PC-3 (cell line): ENCODE results near the gene ELAPOR1. TPM values are rescaled to one million over a fixed set of nuclear protein-coding genes. Genes with fewer than 3 reads are reported as not detected.

ENCODE experiments used
- ATAC-seq: fragments of 200-7000 bp; cut with Tn5 transposase; 2 replicates; pipeline ENCODE4 v1.9.1; 2020; ENCODE audit warnings: mild to moderate bottlenecking, moderate library complexity
- BruUV-seq: library from RNA; stranded (reverse); fragments of 400-500 nt; replicated peaks from 2 replicates; lab custom pipeline; 2021; lab: Mats Ljungman, UMichigan
- CTCF ChIA-PET: fragments of 300-600 bp; sonication (Branson Sonifier 250); formaldehyde crosslinking; loops from one replicate; lab custom pipeline; 2022; ENCODE audit warnings: antibody characterized with exemption; lab: Charles Lee
- POLR2A ChIA-PET: fragments of 300-600 bp; sonication (Branson Sonifier 250); formaldehyde crosslinking; loops from one replicate; lab custom pipeline; 2022; ENCODE audit warnings: antibody characterized with exemption; ENCODE audit not compliant: unreplicated experiment; lab: Charles Lee
- DNase-seq: peaks from one replicate; pipeline ENCODE4 v3.0.0-alpha.2; 2015
- H2AFZ ChIP-seq: fragments of 300-600 bp; sonication (generic); 2 replicates; pipeline ENCODE4 v1.6.0; 2016; ENCODE audit warnings: antibody characterized with exemption, low read length
- H3F3A ChIP-seq: fragments of 300-600 bp; sonication (generic); one replicate; pipeline ENCODE4 v1.6.0; 2017; ENCODE audit warnings: antibody characterized with exemption, low read length, control low read depth, mild to moderate bottlenecking; ENCODE audit not compliant: unreplicated experiment
- H3K27ac ChIP-seq: fragments of 300-600 bp; sonication (generic); 2 replicates; pipeline ENCODE4 v1.5.1; 2016; ENCODE audit warnings: mild to moderate bottlenecking, low read length
- H3K27me3 ChIP-seq: fragments of 300-600 bp; sonication (generic); 2 replicates; pipeline ENCODE4 v1.6.1; 2016; ENCODE audit warnings: low read length, mixed read lengths
- H3K36me3 ChIP-seq: fragments of 300-600 bp; sonication (generic); 2 replicates; pipeline ENCODE4 v1.6.1; 2016; ENCODE audit warnings: low read depth, mixed run types, low read length, mixed read lengths
- H3K4me1 ChIP-seq: fragments of 300-600 bp; sonication (generic); 2 replicates; pipeline ENCODE4 v1.5.1; 2016; ENCODE audit warnings: low read length; ENCODE audit not compliant: insufficient read depth
- H3K4me2 ChIP-seq: fragments of 300-600 bp; sonication (generic); 2 replicates; pipeline ENCODE4 v1.6.0; 2016; ENCODE audit warnings: low read length
- H3K4me3 ChIP-seq: fragments of 300-600 bp; sonication (generic); 2 replicates; pipeline ENCODE4 v1.5.1; 2016; ENCODE audit warnings: mild to moderate bottlenecking, low read length, mixed read lengths
- H3K79me2 ChIP-seq: fragments of 300-600 bp; sonication (generic); 2 replicates; pipeline ENCODE4 v1.6.1; 2017; ENCODE audit warnings: low read length, mixed read lengths
- H3K9ac ChIP-seq: fragments of 300-600 bp; sonication (generic); 2 replicates; pipeline ENCODE4 v1.6.0; 2016; ENCODE audit warnings: mild to moderate bottlenecking, low read length
- H3K9me2 ChIP-seq: fragments of 300-600 bp; sonication (generic); replicated peaks from 2 replicates; pipeline ENCODE4 v1.6.1; 2016; ENCODE audit warnings: mixed run types, low read length, mixed read lengths
- H3K9me3 ChIP-seq: fragments of 300-600 bp; sonication (generic); 2 replicates; pipeline ENCODE4 v1.6.1; 2016; ENCODE audit warnings: low read length, mixed read lengths
- H4K20me1 ChIP-seq: fragments of 300-600 bp; sonication (generic); 2 replicates; pipeline ENCODE4 v1.6.1; 2016; ENCODE audit warnings: low read length, mixed read lengths
- EZH2 ChIP-seq: fragments of 300-600 bp; sonication (generic); IDR thresholded peaks from one replicate; pipeline ENCODE4 v1.6.1; 2017; ENCODE audit warnings: antibody characterized with exemption, mild to moderate bottlenecking, low read length; ENCODE audit not compliant: unreplicated experiment
- EZH2phosphoT487 ChIP-seq: fragments of 300-600 bp; sonication (generic); IDR thresholded peaks from 2 replicates; pipeline ENCODE4 v1.6.1; 2018; ENCODE audit warnings: mild to moderate bottlenecking, antibody characterized with exemption, low read length, borderline replicate concordance
- intact Hi-C: fragments of 100-400 bp; cut with micrococcal nuclease; formaldehyde crosslinking; loops from 2 replicates; pipeline ENCODE4 v1.9.0; 2023
- total RNA-seq: library from RNA; depleted of rRNA; stranded (reverse); fragments of >200 nt; gene quantifications from 2 replicates; pipeline ENCODE4 v1.2.3, GENCODE V29; 2014
- TF ChIP-seq, protein P1 (sequence below): fragments of 300-600 bp; sonication (generic); conservative IDR thresholded peaks from 2 replicates; pipeline ENCODE4 v1.5.1; 2017; ENCODE audit warnings: antibody characterized with exemption, low read depth, mild to moderate bottlenecking, low read length

The ELAPOR1 gene
- total RNA-seq, 1 experiment from 2014 or later, result 0.80 TPM

DNA sequence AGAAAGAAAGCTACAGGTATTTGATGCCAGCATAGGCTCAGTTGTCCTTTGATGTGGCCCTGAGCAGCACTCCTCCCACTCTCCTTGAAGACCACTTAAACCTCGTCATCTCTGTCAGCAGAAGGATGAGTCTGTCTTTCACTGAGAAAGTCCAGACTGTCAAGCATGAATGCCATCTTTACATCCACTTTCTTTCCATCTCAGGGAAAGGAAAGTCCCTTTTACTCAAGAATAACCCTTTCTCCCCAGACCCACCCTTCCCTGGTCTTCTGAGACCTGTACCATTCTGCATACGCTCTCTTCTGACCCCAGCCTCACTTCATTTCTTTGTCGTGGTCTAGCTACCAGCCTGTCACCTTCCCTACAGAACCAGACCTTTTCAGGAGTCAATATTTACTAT is 4.0 kb upstream of the ELAPOR1 start:
- H3K9me2 ChIP-seq, result no peaks in the 10 kb centered on the region
- peaks cover 22% of the 10 kb centered on the region for H3K27me3 ChIP-seq
- no peak overlapping the region for H3K4me3 ChIP-seq
- no peak overlapping the region for H3K4me2 ChIP-seq
- H3K4me1 ChIP-seq, result peaks cover 8% of the 10 kb centered on the region; the same call in 1 of the 2 replicates
- ChIA-PET POLR2A (no interaction called here), CTCF (interaction anchor here (1.4 kb wide), 1 partner anchor 10 kb away, joined by 4 read pairs; no protein-coding TSS in a partner anchor)
- no peaks in the 10 kb centered on the region for H3F3A ChIP-seq
- H2AFZ ChIP-seq, result no peak overlapping the region
- no peak for TF ChIP-seq EZH2
- TF ChIP-seq, protein P1, sequence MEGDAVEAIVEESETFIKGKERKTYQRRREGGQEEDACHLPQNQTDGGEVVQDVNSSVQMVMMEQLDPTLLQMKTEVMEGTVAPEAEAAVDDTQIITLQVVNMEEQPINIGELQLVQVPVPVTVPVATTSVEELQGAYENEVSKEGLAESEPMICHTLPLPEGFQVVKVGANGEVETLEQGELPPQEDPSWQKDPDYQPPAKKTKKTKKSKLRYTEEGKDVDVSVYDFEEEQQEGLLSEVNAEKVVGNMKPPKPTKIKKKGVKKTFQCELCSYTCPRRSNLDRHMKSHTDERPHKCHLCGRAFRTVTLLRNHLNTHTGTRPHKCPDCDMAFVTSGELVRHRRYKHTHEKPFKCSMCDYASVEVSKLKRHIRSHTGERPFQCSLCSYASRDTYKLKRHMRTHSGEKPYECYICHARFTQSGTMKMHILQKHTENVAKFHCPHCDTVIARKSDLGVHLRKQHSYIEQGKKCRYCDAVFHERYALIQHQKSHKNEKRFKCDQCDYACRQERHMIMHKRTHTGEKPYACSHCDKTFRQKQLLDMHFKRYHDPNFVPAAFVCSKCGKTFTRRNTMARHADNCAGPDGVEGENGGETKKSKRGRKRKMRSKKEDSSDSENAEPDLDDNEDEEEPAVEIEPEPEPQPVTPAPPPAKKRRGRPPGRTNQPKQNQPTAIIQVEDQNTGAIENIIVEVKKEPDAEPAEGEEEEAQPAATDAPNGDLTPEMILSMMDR, result no peak
- no peak for TF ChIP-seq EZH2phosphoT487
- intact Hi-C loops, result loop anchor here (5.0 kb wide), 1 partner anchor 283 kb away; no protein-coding TSS in a partner anchor
- H3K27ac ChIP-seq, result no peak overlapping the region
- H3K79me2 ChIP-seq, result no peaks in the 10 kb centered on the region
- no peaks in the 10 kb centered on the region for H4K20me1 ChIP-seq
- BruUV-seq, result no TSS peak
- ATAC-seq (no peak), DNase-seq (no peak)
- no peak overlapping the region for H3K9ac ChIP-seq
- H3K36me3 ChIP-seq, result no peaks in the 10 kb centered on the region
- H3K9me3 ChIP-seq, result no peaks in the 10 kb centered on the region

DNA sequence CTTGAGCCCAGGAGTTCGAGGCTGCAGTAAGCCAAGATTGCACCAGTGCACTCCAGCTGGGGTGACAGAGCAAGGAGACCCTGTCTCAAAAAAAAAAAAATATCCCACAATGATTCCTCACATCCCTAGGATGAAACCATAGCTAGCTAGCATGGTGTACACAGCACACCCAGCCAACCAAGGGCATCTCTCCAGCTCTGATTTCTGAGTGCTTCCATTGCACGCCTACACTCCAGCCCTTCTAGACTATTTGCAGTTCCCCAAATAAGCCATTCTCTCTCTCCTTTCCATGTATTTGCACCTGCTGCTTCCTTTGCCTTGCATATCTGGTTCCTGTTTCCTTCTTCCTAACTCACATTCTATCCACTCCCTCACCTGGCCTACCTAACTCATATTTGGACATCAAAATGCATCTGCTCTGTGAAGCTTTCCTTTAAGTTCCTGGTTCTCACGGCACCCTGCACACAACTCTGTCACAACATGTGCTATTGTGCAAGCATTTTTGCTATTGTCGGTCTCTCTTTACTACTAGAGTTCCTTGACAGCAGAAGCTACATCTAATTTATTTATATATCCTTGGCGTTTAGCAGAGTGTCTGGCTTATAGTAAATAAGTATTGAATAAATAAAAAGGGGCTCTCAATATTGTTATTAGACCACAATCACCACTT is 2.4 kb upstream of the ELAPOR1 start:
- ATAC-seq (no peak), DNase-seq (no peak)
- ChIA-PET CTCF (interaction anchor here (0.5 to 1.4 kb wide), 4 partner anchors 11 to 390 kb away, joined by 3 to 14 read pairs (median 8); no protein-coding TSS in a partner anchor), POLR2A (interaction anchor here (0.7 kb wide), 1 partner anchor 50 kb away, joined by 8 read pairs; no protein-coding TSS in a partner anchor)
- no peak overlapping the region for H3K4me3 ChIP-seq
- H3K27ac ChIP-seq, result no peak overlapping the region
- intact Hi-C loops, result loop anchor here (1.0 to 5.0 kb wide), 4 partner anchors 21 to 284 kb away; partner anchors contain the start of genes CLCC1 and TMEM167B
- no peak overlapping the region for H3K9ac ChIP-seq
- no peaks in the 10 kb centered on the region for H4K20me1 ChIP-seq
- no peaks in the 10 kb centered on the region for H3F3A ChIP-seq
- no peak overlapping the region for H3K4me2 ChIP-seq
- TF ChIP-seq, protein P1, result no peak
- no peaks in the 10 kb centered on the region for H3K9me2 ChIP-seq
- no peak overlapping the region for H2AFZ ChIP-seq
- H3K36me3 ChIP-seq, result no peaks in the 10 kb centered on the region
- H3K9me3 ChIP-seq, result no peaks in the 10 kb centered on the region
- peaks cover 8% of the 10 kb centered on the region; the same call in 1 of the 2 replicates for H3K4me1 ChIP-seq
- H3K79me2 ChIP-seq, result no peaks in the 10 kb centered on the region
- H3K27me3 ChIP-seq, result peaks cover 28% of the 10 kb centered on the region
- BruUV-seq, result no TSS peak
